Liver (tissue), 9 donors: Measurements from ENCODE around the gene BCAP31. TPM values are rescaled to one million over a fixed set of nuclear protein-coding genes. Genes with fewer than 3 reads are reported as not detected.

Source experiments
- DNase-seq: peaks from one replicate; pipeline ENCODE4 v3.0.0-alpha.2; 2017; ENCODE audit warnings: low spot score
- H3K27ac ChIP-seq, 2 donors: one replicate each; pipeline ENCODE4 v1.7.0; 2013; ENCODE audit warnings: inconsistent platforms in 2 of 2, low read length in 2 of 2, control low read depth in 1 of 2, low read depth in 1 of 2, mild to moderate bottlenecking in 1 of 2
- H3K27me3 ChIP-seq, 4 donors: one replicate each; pipeline versions ENCODE4 v1.6.1 to v1.7.0; 2013; ENCODE audit warnings: low read length in 3 of 4, inconsistent platforms in 1 of 4, mild to moderate bottlenecking in 1 of 4, moderate library complexity in 1 of 4; ENCODE audit not compliant: control insufficient read depth in 4 of 4, insufficient read depth in 4 of 4
- H3K36me3 ChIP-seq, 4 donors: one replicate each; pipeline versions ENCODE4 v1.6.1 to v1.7.0; 2013; ENCODE audit warnings: low read length in 3 of 4, mild to moderate bottlenecking in 3 of 4, low read depth in 1 of 4, moderate library complexity in 1 of 4; ENCODE audit not compliant: control insufficient read depth in 4 of 4, insufficient read depth in 3 of 4
- H3K4me1 ChIP-seq, 4 donors: one replicate each; pipeline versions ENCODE4 v1.6.1 to v1.7.0; 2013; ENCODE audit warnings: low read length in 3 of 4, mild to moderate bottlenecking in 3 of 4, moderate library complexity in 1 of 4; ENCODE audit not compliant: control insufficient read depth in 4 of 4, insufficient read depth in 4 of 4
- H3K4me3 ChIP-seq, 3 donors: one replicate each; pipeline versions ENCODE4 v1.6.1 to v1.7.0; 2013; ENCODE audit warnings: low read length in 3 of 3, control low read depth in 1 of 3, low read depth in 1 of 3, mild to moderate bottlenecking in 1 of 3
- H3K9ac ChIP-seq, 2 donors: one replicate each; pipeline ENCODE4 v1.7.0; 2013; ENCODE audit warnings: low read length in 2 of 2, mild to moderate bottlenecking in 2 of 2, moderate library complexity in 2 of 2, control low read depth in 1 of 2, low read depth in 1 of 2
- H3K9me3 ChIP-seq, 4 donors: one replicate each; pipeline versions ENCODE4 v1.6.1 to v1.7.0; 2013; ENCODE audit warnings: low read length in 3 of 4; ENCODE audit not compliant: control insufficient read depth in 4 of 4
- ATF3 ChIP-seq: IDR thresholded peaks from 2 replicates; pipeline ENCODE4 v1.6.1; 2016; ENCODE audit warnings: antibody characterized with exemption
- FOXA1 ChIP-seq: IDR thresholded peaks from 2 replicates; pipeline ENCODE4 v1.6.1; 2016; ENCODE audit warnings: antibody characterized with exemption
- FOXA2 ChIP-seq: IDR thresholded peaks from 2 replicates; pipeline ENCODE4 v1.6.1; 2016; ENCODE audit warnings: antibody characterized with exemption
- HNF4A ChIP-seq, 2 donors: conservative IDR thresholded peaks; 2 replicates each; pipeline ENCODE4 v1.6.1; 2016; ENCODE audit warnings: antibody characterized with exemption in 2 of 2, mild to moderate bottlenecking in 2 of 2
- HNF4G ChIP-seq: IDR thresholded peaks from 2 replicates; pipeline ENCODE4 v1.6.1; 2016; ENCODE audit warnings: antibody characterized with exemption
- MAX ChIP-seq: IDR thresholded peaks from 2 replicates; pipeline ENCODE4 v1.6.1; 2016; ENCODE audit warnings: antibody characterized with exemption
- NR2F2 ChIP-seq: IDR thresholded peaks from 2 replicates; pipeline ENCODE4 v1.6.1; 2016; ENCODE audit warnings: antibody characterized with exemption
- RAD21 ChIP-seq, 2 donors: IDR thresholded peaks; 2 replicates each; pipeline ENCODE4 v1.6.1; 2016; ENCODE audit warnings: antibody characterized with exemption in 2 of 2, mild to moderate bottlenecking in 2 of 2
- RXRA ChIP-seq, 2 donors: IDR thresholded peaks; 2 replicates each; pipeline ENCODE4 v1.6.1; 2017 to 2018; ENCODE audit warnings: antibody characterized with exemption in 2 of 2, mild to moderate bottlenecking in 1 of 2
- SP1 ChIP-seq: IDR thresholded peaks from 2 replicates; pipeline ENCODE4 v1.6.1; 2018; ENCODE audit warnings: antibody characterized with exemption, mild to moderate bottlenecking
- TAF1 ChIP-seq: conservative IDR thresholded peaks from 2 replicates; pipeline ENCODE4 v1.6.1; 2016; ENCODE audit warnings: antibody characterized with exemption, mild to moderate bottlenecking
- YY1 ChIP-seq: IDR thresholded peaks from 2 replicates; pipeline ENCODE4 v1.6.1; 2016; ENCODE audit warnings: antibody characterized with exemption, mild to moderate bottlenecking
- ZBTB33 ChIP-seq: IDR thresholded peaks from 2 replicates; pipeline ENCODE4 v1.6.1; 2016; ENCODE audit warnings: antibody characterized with exemption
- WGBS: extraction: QIAGEN DNeasy Blood & Tissue Kit; methylation state at CpG from one replicate; pipeline ENCODE4 v1.1.7; 2013; 5-methylcytosine and 5-hydroxymethylcytosine counted together
- polyA plus RNA-seq, 2 donors: library from polyadenylated mRNA; stranded (reverse) in 1 of 2; unstranded in 1 of 2; fragments of 200-250 nt in 1 of 2; fragments of >200 nt in 1 of 2; fragmentation: Nextera tagmentation in 1 of 2; extraction: Ambion mirVana in 1 of 2; gene quantifications; one replicate each; pipeline versions ENCODE4 v1.2.1 to v1.2.3, GENCODE V29; 2013 to 2015
- total RNA-seq, 2 donors: library from RNA; depleted of rRNA; stranded (reverse); fragments of >200 nt; gene quantifications; one replicate each; pipeline ENCODE4 v1.2.3, GENCODE V29; 2014
- TF ChIP-seq, protein P1 (sequence below): fragments of 150-350 bp; IDR thresholded peaks from 2 replicates; pipeline ENCODE4 v1.5.1; 2017; ENCODE audit warnings: improper control_type of control experiment, low read depth, low read length; ENCODE audit not compliant: missing input control
- donor health status: healthy.
- donor health status: healthy.
- donor health status: healthy.
- donor health status: healthy.
- donor health status: healthy.

BCAP31 gene
- total and polyA plus RNA-seq, 4 donors, result 64.6 to 158 (median 119) TPM

- TF ChIP-seq TAF1 (no peak), RXRA (IDR thresholded peaks at IDR 0.05) (no peak), MAX (no peak), SP1 (no peak), HNF4A (conservative IDR thresholded peaks at IDR 0.05) (no peak), FOXA1 (no peak), RAD21 (IDR thresholded peaks at IDR 0.05) (no peak), ATF3 (no peak)
Measured at GRCh38 chrX:153672531-153673427, 51.4 kb downstream of the BCAP31 start (continued).

DNA sequence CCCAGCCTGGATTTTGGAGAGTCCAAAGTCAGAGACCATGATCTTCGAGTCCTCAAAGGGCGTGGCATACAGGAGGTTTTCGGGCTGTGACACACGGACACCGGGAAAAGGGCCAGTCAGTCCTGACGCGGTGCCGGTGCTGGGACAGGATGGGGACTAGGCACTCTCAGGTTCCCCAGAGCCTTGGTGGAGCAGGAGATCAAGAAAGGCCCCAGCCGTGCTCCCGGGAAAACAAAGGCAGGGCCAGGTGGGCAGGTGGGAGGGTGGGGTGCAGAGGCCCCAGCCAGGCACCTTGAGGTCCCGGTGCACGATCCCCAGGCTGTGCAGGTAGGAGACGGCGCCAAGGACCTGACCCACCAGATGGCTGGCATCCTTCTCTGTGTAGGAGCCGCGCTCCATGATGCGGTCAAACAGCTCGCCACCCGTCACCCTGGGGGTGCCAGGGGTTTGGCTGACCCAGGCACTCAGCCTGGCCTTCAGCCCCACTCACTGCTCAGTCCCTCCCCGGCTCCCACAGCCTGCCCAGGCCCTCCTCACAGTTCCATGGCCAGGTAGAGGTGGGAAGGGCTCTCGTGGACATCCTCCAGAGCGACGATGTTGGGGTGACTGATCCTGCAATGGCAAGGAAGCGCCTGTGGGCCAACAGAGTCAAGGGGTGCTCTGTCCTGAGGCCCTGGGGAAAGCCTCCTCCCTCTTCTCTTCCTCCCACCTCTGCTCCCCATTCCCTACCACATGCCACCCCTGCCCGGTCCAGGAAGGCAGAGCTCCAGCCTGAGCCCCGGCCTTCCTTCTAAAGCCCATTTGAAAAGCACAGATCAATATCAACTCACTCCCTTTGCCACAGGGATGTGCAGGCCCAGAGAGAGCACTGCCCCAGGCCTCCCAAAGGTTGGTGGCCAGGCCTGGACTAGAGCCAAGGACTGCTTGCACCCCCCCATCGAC lies 52.3 kb downstream of the BCAP31 start:
- H3K9me3 ChIP-seq, result no peaks in the 10 kb centered on the region
- H3K4me3 ChIP-seq, result no peak overlapping the region
- DNase-seq, result no peak
- WGBS, result 88% methylated on average over 27 of the region's 27 CpGs
- no peak overlapping the region for H3K9ac ChIP-seq
- no peaks in the 10 kb centered on the region for H3K36me3 ChIP-seq
- TF ChIP-seq YY1 (no peak), HNF4G (no peak), ZBTB33 (no peak), RXRA (IDR thresholded peaks at IDR 0.05) (no peak), RAD21 (IDR thresholded peaks at IDR 0.05) (no peak), NR2F2 (no peak), TAF1 (no peak), MAX (no peak), FOXA2 (no peak)
- TF ChIP-seq, protein P1, sequence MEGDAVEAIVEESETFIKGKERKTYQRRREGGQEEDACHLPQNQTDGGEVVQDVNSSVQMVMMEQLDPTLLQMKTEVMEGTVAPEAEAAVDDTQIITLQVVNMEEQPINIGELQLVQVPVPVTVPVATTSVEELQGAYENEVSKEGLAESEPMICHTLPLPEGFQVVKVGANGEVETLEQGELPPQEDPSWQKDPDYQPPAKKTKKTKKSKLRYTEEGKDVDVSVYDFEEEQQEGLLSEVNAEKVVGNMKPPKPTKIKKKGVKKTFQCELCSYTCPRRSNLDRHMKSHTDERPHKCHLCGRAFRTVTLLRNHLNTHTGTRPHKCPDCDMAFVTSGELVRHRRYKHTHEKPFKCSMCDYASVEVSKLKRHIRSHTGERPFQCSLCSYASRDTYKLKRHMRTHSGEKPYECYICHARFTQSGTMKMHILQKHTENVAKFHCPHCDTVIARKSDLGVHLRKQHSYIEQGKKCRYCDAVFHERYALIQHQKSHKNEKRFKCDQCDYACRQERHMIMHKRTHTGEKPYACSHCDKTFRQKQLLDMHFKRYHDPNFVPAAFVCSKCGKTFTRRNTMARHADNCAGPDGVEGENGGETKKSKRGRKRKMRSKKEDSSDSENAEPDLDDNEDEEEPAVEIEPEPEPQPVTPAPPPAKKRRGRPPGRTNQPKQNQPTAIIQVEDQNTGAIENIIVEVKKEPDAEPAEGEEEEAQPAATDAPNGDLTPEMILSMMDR, result no peak
- no peak overlapping the region for H3K27ac ChIP-seq
- H3K4me1 ChIP-seq, result peaks cover 0 to 2% (median 1%) of the 10 kb centered on the region in 4 donors
- peaks cover 0 to 3% (median 0%) of the 10 kb centered on the region in 4 donors for H3K27me3 ChIP-seq
